Vagina (tissue), 2 donors: ENCODE results near the gene TMTC2. TPM values are rescaled to one million over a fixed set of nuclear protein-coding genes. Genes with fewer than 3 reads are reported as not detected.

ENCODE experiments used
- DNase-seq, 2 donors: peaks; one replicate each; pipeline ENCODE4 v3.0.0-alpha.2; 2017; ENCODE audit errors: extremely low spot score in 2 of 2
- H3K27ac ChIP-seq: fragments of 200-600 bp; sonication (generic); one replicate; pipeline ENCODE4 v1.5.1; 2019
- H3K27me3 ChIP-seq: fragments of 200-600 bp; sonication (generic); one replicate; pipeline ENCODE4 v1.5.1; 2019
- H3K36me3 ChIP-seq, 2 donors: fragments of 200-600 bp; sonication (generic); one replicate each; pipeline ENCODE4 v1.5.1; 2017 to 2019
- H3K4me1 ChIP-seq: fragments of 200-600 bp; sonication (generic); one replicate; pipeline ENCODE4 v1.5.1; 2019
- H3K4me3 ChIP-seq, 2 donors: fragments of 200-600 bp; sonication (generic); 1 replicate in 1 of 2; 2 replicates in 1 of 2; pipeline ENCODE4 v1.5.1; 2016 to 2019
- H3K9me3 ChIP-seq: fragments of 200-600 bp; sonication (generic); one replicate; pipeline ENCODE4 v1.5.1; 2019
- CTCF ChIP-seq, 3 experiments: fragments of 450-650 bp in 2 of 3; fragments of 200-600 bp in 1 of 3; sonication (generic) in 1 of 3; IDR thresholded peaks; one replicate each; pipeline ENCODE4 v1.5.1; 2017 to 2019; ENCODE audit warnings: antibody characterized with exemption in 3 of 3, mild to moderate bottlenecking in 2 of 3, moderate library complexity in 2 of 3
- POLR2A ChIP-seq, 2 donors: fragments of 450-650 bp; IDR thresholded peaks; one replicate each; pipeline ENCODE4 v1.6.1; 2017; ENCODE audit warnings: antibody characterized with exemption in 2 of 2, mild to moderate bottlenecking in 2 of 2, moderate library complexity in 2 of 2
- POLR2AphosphoS5 ChIP-seq, 2 donors: sonication (generic); formaldehyde crosslinking; IDR thresholded peaks; one replicate each; pipeline ENCODE4 v1.9.0; 2017; ENCODE audit warnings: antibody characterized with exemption in 2 of 2, mild to moderate bottlenecking in 2 of 2, low read depth in 1 of 2; ENCODE audit not compliant: insufficient read depth in 1 of 2
- intact Hi-C: fragments of 100-400 bp; cut with DNase I; formaldehyde crosslinking; loops from one replicate; pipeline ENCODE4 v1.15.1; 2023
- total RNA-seq: library from RNA; depleted of rRNA; stranded (reverse); fragments of >200 nt; gene quantifications from one replicate; pipeline ENCODE4 v1.2.3, GENCODE V29; 2016

Gene TMTC2
- total RNA-seq, 1 donor from 2014 or later, result 15.5 TPM

- TF ChIP-seq CTCF (IDR thresholded peaks at IDR 0.05) (no peak), POLR2A (IDR thresholded peaks at IDR 0.05) (no peak), POLR2AphosphoS5 (IDR thresholded peaks at IDR 0.05; ENCODE audit: insufficient read depth in 1 of 2, low read depth in 1 of 2) (no peak)
- no peaks in the 10 kb centered on the region for H3K9me3 ChIP-seq
- no peak overlapping the region for H3K27ac ChIP-seq
- DNase-seq, result no peak
- no peaks in the 10 kb centered on the region for H3K27me3 ChIP-seq
- intact Hi-C loops, result no loop called here
- no peak overlapping the region for H3K4me3 ChIP-seq
- H3K36me3 ChIP-seq, result peaks cover 0 to 5% of the 10 kb centered on the region in 2 donors
- no peaks in the 10 kb centered on the region for H3K4me1 ChIP-seq
Measured at GRCh38 chr12:82852529-82852928, 165.8 kb downstream of the TMTC2 start.

- no peak overlapping the region for H3K4me3 ChIP-seq
- peaks cover 0 to 5% of the 10 kb centered on the region in 2 donors for H3K36me3 ChIP-seq
- TF ChIP-seq POLR2A (IDR thresholded peaks at IDR 0.05) (no peak), POLR2AphosphoS5 (IDR thresholded peaks at IDR 0.05; ENCODE audit: insufficient read depth in 1 of 2, low read depth in 1 of 2) (no peak), CTCF (IDR thresholded peaks at IDR 0.05) (no peak)
- DNase-seq, result no peak
- no peaks in the 10 kb centered on the region for H3K27me3 ChIP-seq
- no peak overlapping the region for H3K27ac ChIP-seq
- no peaks in the 10 kb centered on the region for H3K9me3 ChIP-seq
- intact Hi-C loops, result no loop called here
- H3K4me1 ChIP-seq, result no peaks in the 10 kb centered on the region
Measured at GRCh38 chr12:82855872-82856271, 169.2 kb downstream of the TMTC2 start.

GRCh38 chr12:82857276-82857675 is 170.6 kb downstream of the TMTC2 start:
- Histone ChIP-seq H3K9me3 (no peaks in the 10 kb centered on the region), H3K4me3 (no peak overlapping the region), H3K27me3 (no peaks in the 10 kb centered on the region), H3K36me3 (peaks cover 0 to 5% of the 10 kb centered on the region in 2 donors), H3K4me1 (no peaks in the 10 kb centered on the region), H3K27ac (no peak overlapping the region)
- TF ChIP-seq CTCF (IDR thresholded peaks at IDR 0.05) (no peak), POLR2AphosphoS5 (IDR thresholded peaks at IDR 0.05; ENCODE audit: insufficient read depth in 1 of 2, low read depth in 1 of 2) (no peak), POLR2A (IDR thresholded peaks at IDR 0.05) (no peak)
- intact Hi-C loops, result no loop called here
- no peak for DNase-seq

- H3K4me3 ChIP-seq, result no peak overlapping the region
- no peaks in the 10 kb centered on the region for H3K9me3 ChIP-seq
- no peak for DNase-seq
- H3K27me3 ChIP-seq, result no peaks in the 10 kb centered on the region
- H3K36me3 ChIP-seq, result peaks cover 0 to 5% of the 10 kb centered on the region in 2 donors
- H3K4me1 ChIP-seq, result peaks cover 2% of the 10 kb centered on the region
- TF ChIP-seq CTCF (IDR thresholded peaks at IDR 0.05), result no peak
- no peak for TF ChIP-seq POLR2AphosphoS5 (IDR thresholded peaks at IDR 0.05; ENCODE audit: insufficient read depth in 1 of 2, low read depth in 1 of 2)
- no peak for TF ChIP-seq POLR2A (IDR thresholded peaks at IDR 0.05)
- intact Hi-C loops, result no loop called here
- H3K27ac ChIP-seq, result no peak overlapping the region
Measured at GRCh38 chr12:82857911-82858533, 171.3 kb downstream of the TMTC2 start.

GRCh38 chr12:82858534-82858917 is 171.8 kb downstream of the TMTC2 start:
- intact Hi-C loops, result no loop called here
- no peak for DNase-seq
- Histone ChIP-seq H3K4me3 (no peak overlapping the region), H3K27ac (no peak overlapping the region), H3K9me3 (no peaks in the 10 kb centered on the region), H3K36me3 (peaks cover 0 to 5% of the 10 kb centered on the region in 2 donors), H3K4me1 (peaks cover 6% of the 10 kb centered on the region), H3K27me3 (no peaks in the 10 kb centered on the region)
- TF ChIP-seq POLR2A (IDR thresholded peaks at IDR 0.05), result no peak
- no peak for TF ChIP-seq CTCF (IDR thresholded peaks at IDR 0.05)
- TF ChIP-seq POLR2AphosphoS5 (IDR thresholded peaks at IDR 0.05; ENCODE audit: insufficient read depth in 1 of 2, low read depth in 1 of 2), result no peak
